Measurements from ENCODE around the gene COG6. TPM values are rescaled to one million over a fixed set of nuclear protein-coding genes. Genes with fewer than 3 reads are reported as not detected.

Gene COG6
- total and polyA plus RNA-seq, 2 of the 13 experiments (the other 11 are each of a cell fraction or from before 2014, with no cell fraction given), result 23.5 to 26.1 TPM

DNA sequence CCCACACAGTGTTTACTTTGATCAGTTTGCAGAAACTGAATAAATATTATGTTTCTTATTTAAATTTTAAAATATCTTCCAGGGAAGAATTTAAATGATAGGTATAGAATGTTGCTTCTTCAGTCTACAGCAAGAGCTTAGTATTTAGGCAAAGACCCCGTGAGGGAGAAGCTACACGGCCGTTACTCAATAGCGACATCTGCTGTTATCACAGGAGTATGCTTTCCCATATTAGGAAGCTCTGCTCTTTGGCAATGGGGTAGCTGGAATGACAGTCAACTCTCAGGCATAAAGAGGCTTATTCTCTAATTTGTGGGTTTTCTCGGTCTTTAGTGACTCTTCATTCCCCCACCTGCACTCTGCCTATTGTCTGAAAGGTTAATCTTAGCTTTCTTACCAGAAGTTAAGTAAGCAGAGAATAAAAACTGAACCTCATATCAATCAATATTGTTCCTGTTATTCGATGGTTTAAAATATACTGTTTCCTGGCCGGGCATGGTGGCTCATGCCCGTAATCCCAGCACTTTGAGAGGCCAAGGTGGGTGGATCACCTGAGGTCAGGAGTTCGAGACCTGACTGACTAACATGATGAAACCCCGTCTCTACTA, 39.3 kb upstream of the COG6 start:
- Histone ChIP-seq H2AFZ (ENCODE audit: low read length) (no peak overlapping the region), H4K20me1 (ENCODE audit: insufficient read depth, low read length) (no peaks in the 10 kb centered on the region), H3K27me3 (ENCODE audit: control insufficient read depth in 1 of 2, insufficient read depth in 2 of 2, low read length in 2 of 2) (no peaks in the 10 kb centered on the region; a peak in 1 of 5 replicates), H3K27ac (ENCODE audit: extremely low read length, insufficient read depth, low read length) (no peak overlapping the region), H3K4me1 (ENCODE audit: insufficient read depth, low read length) (no peaks in the 10 kb centered on the region), H3K9ac (ENCODE audit: insufficient read depth, low read depth, low read length) (no peak overlapping the region), H3K9me3 (ENCODE audit: low read length) (no peaks in the 10 kb centered on the region), H3K36me3 (replicated peaks in 1 of 2; ENCODE audit: control insufficient read depth in 1 of 2, insufficient read depth in 2 of 2, low read length in 2 of 2) (no peaks in the 10 kb centered on the region), H3K4me3 (replicated peaks in 1 of 3; ENCODE audit: insufficient read depth in 1 of 3, low read depth in 2 of 3, low read length in 3 of 3) (no peak overlapping the region), H3K4me2 (ENCODE audit: low read depth, low read length) (no peak overlapping the region), H3K79me2 (ENCODE audit: insufficient read depth, low read length) (no peaks in the 10 kb centered on the region)
- DNase-seq (ENCODE audit: low spot score), result peak; percentile 56
- ChIA-PET CTCF (ENCODE audit: low intra/inter-chr PET ratio, low total read pairs) (interaction anchor here (1.5 to 2.2 kb wide), 2 partner anchors 565 to 645 kb away, joined by 3 to 10 read pairs; no protein-coding TSS in a partner anchor), POLR2A (no interaction called here)
- intact Hi-C loops (cut with micrococcal nuclease; ENCODE audit: unreplicated experiment) (loop anchor here (1.0 to 10.0 kb wide), 3 partner anchors 201 to 565 kb away; no protein-coding TSS in a partner anchor), in situ Hi-C loops (cut with HindIII; ENCODE audit: extremely low pct_ligation_motif_present, low pct_unique_long_range_greater_than_20kb) (loop anchor here (25.0 kb wide), 3 partner anchors 354 to 654 kb away; no protein-coding TSS in a partner anchor)
- peak; percentile 90 for ATAC-seq
- peak; percentile 55 for FAIRE-seq
- 28% methylated on average over 10 of the region's 10 CpGs for WGBS (ENCODE audit: low lambda C conversion rate)
- BruUV-seq (replicated peaks), result no TSS peak
- TF ChIP-seq, protein P1, sequence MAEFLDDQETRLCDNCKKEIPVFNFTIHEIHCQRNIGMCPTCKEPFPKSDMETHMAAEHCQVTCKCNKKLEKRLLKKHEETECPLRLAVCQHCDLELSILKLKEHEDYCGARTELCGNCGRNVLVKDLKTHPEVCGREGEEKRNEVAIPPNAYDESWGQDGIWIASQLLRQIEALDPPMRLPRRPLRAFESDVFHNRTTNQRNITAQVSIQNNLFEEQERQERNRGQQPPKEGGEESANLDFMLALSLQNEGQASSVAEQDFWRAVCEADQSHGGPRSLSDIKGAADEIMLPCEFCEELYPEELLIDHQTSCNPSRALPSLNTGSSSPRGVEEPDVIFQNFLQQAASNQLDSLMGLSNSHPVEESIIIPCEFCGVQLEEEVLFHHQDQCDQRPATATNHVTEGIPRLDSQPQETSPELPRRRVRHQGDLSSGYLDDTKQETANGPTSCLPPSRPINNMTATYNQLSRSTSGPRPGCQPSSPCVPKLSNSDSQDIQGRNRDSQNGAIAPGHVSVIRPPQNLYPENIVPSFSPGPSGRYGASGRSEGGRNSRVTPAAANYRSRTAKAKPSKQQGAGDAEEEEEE (CRISPR knock-in tag; IDR thresholded peaks at IDR 0.05; ENCODE audit: borderline replicate concordance), result no peak
- no peak for TF ChIP-seq SRSF1 (optimal IDR thresholded peaks at IDR 0.05; ENCODE audit: low read depth, low read length)
- TF ChIP-seq NBN (conservative IDR thresholded peaks at IDR 0.05), result no peak
- TF ChIP-seq JUNB (CRISPR knock-in tag; IDR thresholded peaks at IDR 0.05; ENCODE audit: borderline replicate concordance), result no peak
- TF ChIP-seq USF2 (IDR thresholded peaks at IDR 0.05; ENCODE audit: low read depth, low read length), result no peak
- TF ChIP-seq USF2 (CRISPR knock-in tag; IDR thresholded peaks at IDR 0.05; ENCODE audit: borderline replicate concordance), result peak; percentile 32; the same call in 1 of the 2 replicates
- no peak for TF ChIP-seq CENPT (CRISPR knock-in tag; IDR thresholded peaks at IDR 0.05; ENCODE audit: low read depth)
- TF ChIP-seq E2F1 (CRISPR knock-in tag; IDR thresholded peaks at IDR 0.05), result no peak
- TF ChIP-seq ZNF451 (CRISPR knock-in tag; IDR thresholded peaks at IDR 0.05), result no peak
- no peak for TF ChIP-seq DPF2 (CRISPR knock-in tag; IDR thresholded peaks at IDR 0.05; ENCODE audit: borderline replicate concordance, low read depth)
- peak; percentile 65 for TF ChIP-seq STAG1 (CRISPR knock-in tag; IDR thresholded peaks at IDR 0.05)
- TF ChIP-seq ZNF225 (CRISPR knock-in tag; IDR thresholded peaks at IDR 0.05), result no peak
- no peak for TF ChIP-seq MIXL1 (CRISPR knock-in tag; IDR thresholded peaks at IDR 0.05)
- no peak for TF ChIP-seq NCOR1 (IDR thresholded peaks at IDR 0.05; ENCODE audit: borderline replicate concordance, low read length)
- TF ChIP-seq, protein P2, sequence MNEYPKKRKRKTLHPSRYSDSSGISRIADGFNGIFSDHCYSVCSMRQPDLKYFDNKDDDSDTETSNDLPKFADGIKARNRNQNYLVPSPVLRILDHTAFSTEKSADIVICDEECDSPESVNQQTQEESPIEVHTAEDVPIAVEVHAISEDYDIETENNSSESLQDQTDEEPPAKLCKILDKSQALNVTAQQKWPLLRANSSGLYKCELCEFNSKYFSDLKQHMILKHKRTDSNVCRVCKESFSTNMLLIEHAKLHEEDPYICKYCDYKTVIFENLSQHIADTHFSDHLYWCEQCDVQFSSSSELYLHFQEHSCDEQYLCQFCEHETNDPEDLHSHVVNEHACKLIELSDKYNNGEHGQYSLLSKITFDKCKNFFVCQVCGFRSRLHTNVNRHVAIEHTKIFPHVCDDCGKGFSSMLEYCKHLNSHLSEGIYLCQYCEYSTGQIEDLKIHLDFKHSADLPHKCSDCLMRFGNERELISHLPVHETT (CRISPR knock-in tag; conservative IDR thresholded peaks at IDR 0.05), result no peak
- no peak for TF ChIP-seq ZNF709 (CRISPR knock-in tag; IDR thresholded peaks at IDR 0.05)
- no peak for TF ChIP-seq IRF9 (CRISPR knock-in tag; IDR thresholded peaks at IDR 0.05; ENCODE audit: borderline replicate concordance)
- no peak for TF ChIP-seq ZNF263 (CRISPR knock-in tag; IDR thresholded peaks at IDR 0.05)

Measured in HepG2 (cell line).